Liver (tissue), 3 donors: ENCODE results near the gene CD80.

ENCODE experiments used
- ATF3 ChIP-seq: IDR thresholded peaks from 2 replicates; pipeline ENCODE4 v1.6.1; 2016; ENCODE audit warnings: antibody characterized with exemption
- CTCF ChIP-seq: fragments of 150-350 bp; IDR thresholded peaks from 2 replicates; pipeline ENCODE4 v1.5.1; 2017; ENCODE audit warnings: improper control_type of control experiment, low read depth, low read length; ENCODE audit not compliant: missing input control
- EGR1 ChIP-seq, 2 donors: IDR thresholded peaks; 2 replicates each; pipeline ENCODE4 v1.6.1; 2016 to 2018; ENCODE audit warnings: antibody characterized with exemption in 2 of 2, low read depth in 2 of 2
- GABPA ChIP-seq, 2 donors: IDR thresholded peaks in 1 of 2; conservative IDR thresholded peaks in 1 of 2; 2 replicates each; pipeline ENCODE4 v1.6.1; 2016; ENCODE audit warnings: antibody characterized with exemption in 2 of 2, mild to moderate bottlenecking in 1 of 2, moderate library complexity in 1 of 2
- JUND ChIP-seq, 2 donors: IDR thresholded peaks; 2 replicates each; pipeline ENCODE4 v1.6.1; 2016; ENCODE audit warnings: antibody characterized with exemption in 2 of 2
- NR2F2 ChIP-seq: IDR thresholded peaks from 2 replicates; pipeline ENCODE4 v1.6.1; 2016; ENCODE audit warnings: antibody characterized with exemption
- RAD21 ChIP-seq, 2 donors: IDR thresholded peaks; 2 replicates each; pipeline ENCODE4 v1.6.1; 2016; ENCODE audit warnings: antibody characterized with exemption in 2 of 2, mild to moderate bottlenecking in 2 of 2
- REST ChIP-seq: IDR thresholded peaks from 2 replicates; pipeline ENCODE4 v1.6.1; 2016; ENCODE audit warnings: antibody characterized with exemption, mild to moderate bottlenecking
- RXRA ChIP-seq, 2 donors: IDR thresholded peaks; 2 replicates each; pipeline ENCODE4 v1.6.1; 2017 to 2018; ENCODE audit warnings: antibody characterized with exemption in 2 of 2, mild to moderate bottlenecking in 1 of 2
- SP1 ChIP-seq: IDR thresholded peaks from 2 replicates; pipeline ENCODE4 v1.6.1; 2018; ENCODE audit warnings: antibody characterized with exemption, mild to moderate bottlenecking
- TAF1 ChIP-seq: conservative IDR thresholded peaks from 2 replicates; pipeline ENCODE4 v1.6.1; 2016; ENCODE audit warnings: antibody characterized with exemption, mild to moderate bottlenecking
- YY1 ChIP-seq: IDR thresholded peaks from 2 replicates; pipeline ENCODE4 v1.6.1; 2016; ENCODE audit warnings: antibody characterized with exemption, mild to moderate bottlenecking
- ZBTB33 ChIP-seq: IDR thresholded peaks from 2 replicates; pipeline ENCODE4 v1.6.1; 2016; ENCODE audit warnings: antibody characterized with exemption
- donor health status: healthy.
- donor health status: healthy.

GRCh38 chr3:119553823-119554415, 5.5 kb downstream of the CD80 start:
- TF ChIP-seq CTCF (no peak), TAF1 (no peak), SP1 (no peak), RAD21 (IDR thresholded peaks at IDR 0.05) (no peak), REST (no peak), YY1 (no peak), RXRA (IDR thresholded peaks at IDR 0.05) (no peak), ATF3 (no peak), ZBTB33 (no peak), EGR1 (IDR thresholded peaks at IDR 0.05; ENCODE audit: low read depth in 2 of 2) (no peak), GABPA (IDR thresholded peaks at IDR 0.05 in 1 of 2, conservative IDR thresholded peaks at IDR 0.05 in 1 of 2) (no peak), NR2F2 (no peak), JUND (IDR thresholded peaks at IDR 0.05) (no peak)
